HG03108 (cell line): ENCODE data around the gene AQP12A.

Source experiments
- ATAC-seq: cut with Tn5 transposase; IDR thresholded peaks from one replicate; pipeline ENCODE4 v1.9.1; 2021; ENCODE audit warnings: moderate library complexity; ENCODE audit not compliant: unreplicated experiment

The AQP12A gene

GRCh38 chr2:240722376-240722775 is 30.7 kb downstream of the AQP12A start:
- ATAC-seq: no peak

- ATAC-seq: no peak
These were observed 31.4 kb downstream of the AQP12A start for GRCh38 chr2:240722796-240723735.

GRCh38 chr2:240723851-240724250 is 32.2 kb downstream of the AQP12A start:
- no peak for ATAC-seq

GRCh38 chr2:240724431-240724830 is 32.8 kb downstream of the AQP12A start:
- ATAC-seq: no peak

- no peak for ATAC-seq
These were observed 33.6 kb downstream of the AQP12A start for GRCh38 chr2:240725266-240725665.

- no peak for ATAC-seq
These were observed 34.0 kb downstream of the AQP12A start for GRCh38 chr2:240725671-240726070.

- no peak for ATAC-seq
These were observed 35.2 kb downstream of the AQP12A start for GRCh38 chr2:240726876-240727275.

GRCh38 chr2:240727439-240727838 is 35.8 kb downstream of the AQP12A start:
- ATAC-seq: no peak

GRCh38 chr2:240727913-240728312 is 36.2 kb downstream of the AQP12A start:
- ATAC-seq: no peak

GRCh38 chr2:240728361-240728760 is 36.7 kb downstream of the AQP12A start:
- ATAC-seq: no peak

GRCh38 chr2:240728827-240729226 is 37.2 kb downstream of the AQP12A start:
- no peak for ATAC-seq

- ATAC-seq: no peak
These were observed 39.0 kb downstream of the AQP12A start for GRCh38 chr2:240730501-240731177.

- no peak for ATAC-seq
These were observed 39.5 kb downstream of the AQP12A start for GRCh38 chr2:240731178-240731545.

GRCh38 chr2:240732184-240732583 is 40.5 kb downstream of the AQP12A start:
- no peak for ATAC-seq

- no peak for ATAC-seq
These were observed 41.4 kb downstream of the AQP12A start for GRCh38 chr2:240732911-240733622.

- ATAC-seq: no peak
These were observed 42.3 kb downstream of the AQP12A start for GRCh38 chr2:240733803-240734495.

- no peak for ATAC-seq
These were observed 43.1 kb downstream of the AQP12A start for GRCh38 chr2:240734756-240735155.

GRCh38 chr2:240735476-240735875 is 43.8 kb downstream of the AQP12A start:
- ATAC-seq: no peak

- ATAC-seq: no peak
These were observed 44.9 kb downstream of the AQP12A start for GRCh38 chr2:240736281-240737250.

GRCh38 chr2:240737512-240737911 is 45.8 kb downstream of the AQP12A start:
- no peak for ATAC-seq
